Memory B cell (primary cell): ENCODE measurements around the gene GAR1.
A peak's percentile ranks its signal among the peaks of the same experiment; 100 is the strongest.
"Not testable (repeated sequence)": the region's sequence is repeated elsewhere in the genome, so short reads cannot be mapped to it uniquely, and the experiment has no call there.

Source experiments
- ATAC-seq: fragments of 150-1000 bp; cut with Tn5 transposase; 2 replicates; pipeline ENCODE4 v1.10.0; 2021; ENCODE audit warnings: low read depth, mild to moderate bottlenecking, moderate library complexity
- DNase-seq, 2 donors: peaks; one replicate each; pipeline ENCODE4 v3.0.0; 2022; ENCODE audit warnings: low spot score in 2 of 2
- H3K27ac Mint-ChIP-seq: one replicate; pipeline ENCODE4 v1.8.0; 2022; ENCODE audit warnings: mild to moderate bottlenecking, moderate library complexity, mixed read lengths
- H3K27me3 Mint-ChIP-seq: one replicate; pipeline ENCODE4 v1.8.0; 2022; ENCODE audit warnings: mixed read lengths
- H3K36me3 Mint-ChIP-seq: one replicate; pipeline ENCODE4 v1.8.0; 2022; ENCODE audit warnings: mild to moderate bottlenecking, mixed read lengths
- H3K4me1 Mint-ChIP-seq: one replicate; pipeline ENCODE4 v1.8.0; 2022; ENCODE audit warnings: mixed read lengths
- H3K4me3 Mint-ChIP-seq: one replicate; pipeline ENCODE4 v1.8.0; 2022; ENCODE audit warnings: mild to moderate bottlenecking, moderate library complexity, mixed read lengths
- H3K9me3 Mint-ChIP-seq: one replicate; pipeline ENCODE4 v1.8.0; 2022; ENCODE audit warnings: mixed read lengths

Gene GAR1

GRCh38 chr4:109816894-109817293 is 1.3 kb downstream of the GAR1 start:
- Mint-ChIP-seq H3K4me3 (peak overlapping the region; percentile 21), H3K4me1 (peaks cover 27% of the 10 kb centered on the region), H3K9me3 (no peaks in the 10 kb centered on the region), H3K36me3 (peaks cover 19% of the 10 kb centered on the region), H3K27me3 (no peaks in the 10 kb centered on the region), H3K27ac (peak overlapping the region; percentile 91)
- no peak for ATAC-seq
- no peak for DNase-seq

GRCh38 chr4:109818268-109818667 is 2.7 kb downstream of the GAR1 start:
- Mint-ChIP-seq H3K27me3 (no peaks in the 10 kb centered on the region), H3K4me3 (no peak overlapping the region), H3K27ac (peak overlapping the region; percentile 9), H3K4me1 (peaks cover 29% of the 10 kb centered on the region), H3K36me3 (peaks cover 25% of the 10 kb centered on the region), H3K9me3 (no peaks in the 10 kb centered on the region)
- ATAC-seq (no peak), DNase-seq (no peak)

GRCh38 chr4:109820563-109820962 is 5.0 kb downstream of the GAR1 start:
- ATAC-seq: no peak
- H3K4me3 Mint-ChIP-seq: no peak overlapping the region
- H3K27ac Mint-ChIP-seq: peak overlapping the region; percentile 69
- no peaks in the 10 kb centered on the region for H3K27me3 Mint-ChIP-seq
- no peak for DNase-seq
- H3K36me3 Mint-ChIP-seq: peaks cover 29% of the 10 kb centered on the region
- H3K9me3 Mint-ChIP-seq: no peaks in the 10 kb centered on the region
- H3K4me1 Mint-ChIP-seq: peaks cover 23% of the 10 kb centered on the region

GRCh38 chr4:109821185-109821584 is 5.6 kb downstream of the GAR1 start:
- Mint-ChIP-seq H3K27me3 (no peaks in the 10 kb centered on the region), H3K27ac (peak overlapping the region; percentile 69), H3K9me3 (no peaks in the 10 kb centered on the region), H3K4me1 (peaks cover 17% of the 10 kb centered on the region), H3K36me3 (peaks cover 29% of the 10 kb centered on the region), H3K4me3 (no peak overlapping the region)
- DNase-seq: no peak
- no peak for ATAC-seq

- no peak for ATAC-seq
- Mint-ChIP-seq H3K9me3 (no peaks in the 10 kb centered on the region), H3K4me3 (no peak overlapping the region), H3K27ac (no peak overlapping the region), H3K27me3 (no peaks in the 10 kb centered on the region), H3K4me1 (peaks cover 2% of the 10 kb centered on the region), H3K36me3 (peaks cover 12% of the 10 kb centered on the region)
- DNase-seq: no peak
Measured at GRCh38 chr4:109826719-109827118, 11.2 kb downstream of the GAR1 start.

- H3K4me3 Mint-ChIP-seq: no peak within 1 kb of the TSS
- no peak within 1 kb of the TSS for H3K27ac Mint-ChIP-seq
- ATAC-seq: no peak
- DNase-seq: no peak
- no peaks in the 10 kb centered on the region for H3K27me3 Mint-ChIP-seq
- H3K9me3 Mint-ChIP-seq: no peaks in the 10 kb centered on the region
- peaks cover 9% of the 10 kb centered on the region for H3K36me3 Mint-ChIP-seq
- peaks cover 2% of the 10 kb centered on the region for H3K4me1 Mint-ChIP-seq
Measured at GRCh38 chr4:109827672-109828071, 12.1 kb downstream of the GAR1 start, which contains the start of gene RRH. Gene RRH, plus strand, starts transcription at chr4:109827972. Its CDS starts 56 bp downstream, at chr4:109828028.

GRCh38 chr4:109833756-109834155 is 18.2 kb downstream of the GAR1 start:
- Mint-ChIP-seq H3K9me3 (no peaks in the 10 kb centered on the region), H3K4me1 (no peaks in the 10 kb centered on the region), H3K4me3 (no peak overlapping the region), H3K36me3 (peaks cover 3% of the 10 kb centered on the region), H3K27ac (no peak overlapping the region), H3K27me3 (no peaks in the 10 kb centered on the region)
- DNase-seq (no peak), ATAC-seq (no peak)

- Mint-ChIP-seq H3K4me1 (no peaks in the 10 kb centered on the region), H3K27me3 (no peaks in the 10 kb centered on the region), H3K27ac (no peak overlapping the region), H3K9me3 (peaks cover 5% of the 10 kb centered on the region), H3K4me3 (no peak overlapping the region), H3K36me3 (peaks cover 6% of the 10 kb centered on the region)
- no peak for ATAC-seq
- no peak for DNase-seq
Measured at GRCh38 chr4:109836985-109837384, 21.4 kb downstream of the GAR1 start.

GRCh38 chr4:109846395-109847098 is 31.0 kb downstream of the GAR1 start:
- no peak overlapping the region for H3K27ac Mint-ChIP-seq
- no peaks in the 10 kb centered on the region for H3K4me1 Mint-ChIP-seq
- H3K4me3 Mint-ChIP-seq: no peak overlapping the region
- DNase-seq: no peak
- no peaks in the 10 kb centered on the region for H3K27me3 Mint-ChIP-seq
- H3K36me3 Mint-ChIP-seq: no peaks in the 10 kb centered on the region
- no peaks in the 10 kb centered on the region for H3K9me3 Mint-ChIP-seq
- ATAC-seq: no peak

- Mint-ChIP-seq H3K4me1 (no peaks in the 10 kb centered on the region), H3K9me3 (no peaks in the 10 kb centered on the region), H3K36me3 (peaks cover under 1% of the 10 kb centered on the region), H3K4me3 (no peak within 1 kb of the TSS), H3K27ac (no peak within 1 kb of the TSS), H3K27me3 (no peaks in the 10 kb centered on the region)
- no peak for DNase-seq
- ATAC-seq: no peak
Measured at GRCh38 chr4:109847896-109848442, 32.4 kb downstream of the GAR1 start, which contains the start of gene LRIT3. Gene LRIT3, plus strand, starts transcription at chr4:109848107. Its CDS starts 95 bp downstream, at chr4:109848202.

- Mint-ChIP-seq H3K4me1 (no peaks in the 10 kb centered on the region), H3K36me3 (peaks cover 4% of the 10 kb centered on the region), H3K27ac (no peak overlapping the region), H3K9me3 (no peaks in the 10 kb centered on the region), H3K27me3 (no peaks in the 10 kb centered on the region), H3K4me3 (no peak overlapping the region)
- ATAC-seq (no peak), DNase-seq (no peak)
Measured at GRCh38 chr4:109848501-109848900, 32.9 kb downstream of the GAR1 start.

GRCh38 chr4:109850601-109851000 is 35.0 kb downstream of the GAR1 start:
- H3K36me3 Mint-ChIP-seq: peaks cover 5% of the 10 kb centered on the region
- ATAC-seq: no peak
- H3K4me1 Mint-ChIP-seq: no peaks in the 10 kb centered on the region
- no peaks in the 10 kb centered on the region for H3K27me3 Mint-ChIP-seq
- no peak overlapping the region for H3K27ac Mint-ChIP-seq
- H3K4me3 Mint-ChIP-seq: no peak overlapping the region
- no peak for DNase-seq
- no peaks in the 10 kb centered on the region for H3K9me3 Mint-ChIP-seq

GRCh38 chr4:109859426-109860300 is 44.1 kb downstream of the GAR1 start:
- DNase-seq, ATAC-seq, H3K4me3 Mint-ChIP-seq, H3K4me1 Mint-ChIP-seq, H3K27me3 Mint-ChIP-seq, H3K9me3 Mint-ChIP-seq, H3K27ac Mint-ChIP-seq: not testable (repeated sequence)
- peaks cover 14% of the 10 kb centered on the region for H3K36me3 Mint-ChIP-seq

- Mint-ChIP-seq H3K36me3 (peaks cover 8% of the 10 kb centered on the region), H3K27me3 (no peaks in the 10 kb centered on the region), H3K4me1 (no peaks in the 10 kb centered on the region), H3K27ac (no peak overlapping the region), H3K4me3 (no peak overlapping the region), H3K9me3 (peaks cover 6% of the 10 kb centered on the region)
- ATAC-seq: no peak
- no peak for DNase-seq
Measured at GRCh38 chr4:109861271-109861670, 45.7 kb downstream of the GAR1 start.
